HG03064 (cell line): ENCODE data around the gene OXCT2.

Experiments used
- ATAC-seq: cut with Tn5 transposase; IDR thresholded peaks from one replicate; pipeline ENCODE4 v1.9.1; 2021; ENCODE audit warnings: low read depth; ENCODE audit not compliant: unreplicated experiment

OXCT2 gene

GRCh38 chr1:39738622-39739366 is 32.4 kb downstream of the OXCT2 start, which contains the start of gene PPIE:
Gene PPIE (plus strand): TSS chr1:39738882. CDS start chr1:39738901, 19 bp downstream.
- ATAC-seq: peak; percentile 81

DNA sequence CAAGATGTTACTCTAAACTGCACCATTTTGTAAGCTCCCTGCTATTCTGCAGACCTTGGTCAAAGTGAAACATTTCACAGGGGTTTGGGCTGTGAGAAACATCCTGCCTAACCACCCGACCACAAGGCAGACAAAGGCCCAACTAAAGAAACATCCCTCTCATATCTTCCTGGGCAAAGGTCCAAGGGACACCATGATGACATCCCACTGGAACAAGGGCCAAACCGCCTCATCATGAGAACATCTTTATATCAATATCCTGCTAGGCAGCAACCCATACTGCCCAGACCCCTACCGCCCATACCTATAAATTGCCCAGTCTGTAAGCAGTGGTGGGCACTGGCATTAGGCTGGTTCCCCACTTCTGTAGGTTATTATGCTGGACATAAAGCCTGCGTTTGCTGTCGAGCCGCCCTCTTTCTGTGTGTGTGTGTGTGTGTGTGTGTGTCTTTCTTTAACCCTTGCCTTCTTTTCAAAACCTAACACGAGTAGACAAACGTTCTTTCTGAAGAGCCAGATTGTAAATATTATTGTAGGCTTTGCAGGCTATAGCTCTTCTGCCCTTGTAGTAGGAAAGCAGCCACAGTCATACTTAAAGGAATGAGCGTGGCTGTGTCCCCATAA is 33.5 kb downstream of the OXCT2 start:
- no peak for ATAC-seq

DNA sequence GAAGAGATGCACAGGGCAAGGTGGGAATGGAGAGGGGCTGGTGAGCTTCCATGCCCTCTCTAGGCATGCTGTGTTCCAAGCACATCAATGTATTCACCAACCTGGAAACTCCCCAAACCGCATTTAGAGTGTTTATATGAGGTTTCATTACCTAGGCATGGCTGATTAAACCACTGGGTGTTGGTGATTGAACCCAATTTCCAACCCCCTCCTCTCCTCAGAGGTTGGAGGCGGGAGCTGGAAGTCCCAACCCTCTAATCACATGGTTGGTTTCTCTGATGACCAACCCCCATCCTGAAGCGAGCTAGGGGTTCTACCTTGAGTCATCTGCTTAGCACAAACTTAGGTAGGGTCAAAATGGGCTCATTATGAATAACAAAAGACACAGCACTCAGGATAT is 35.4 kb downstream of the OXCT2 start:
- no peak for ATAC-seq

DNA sequence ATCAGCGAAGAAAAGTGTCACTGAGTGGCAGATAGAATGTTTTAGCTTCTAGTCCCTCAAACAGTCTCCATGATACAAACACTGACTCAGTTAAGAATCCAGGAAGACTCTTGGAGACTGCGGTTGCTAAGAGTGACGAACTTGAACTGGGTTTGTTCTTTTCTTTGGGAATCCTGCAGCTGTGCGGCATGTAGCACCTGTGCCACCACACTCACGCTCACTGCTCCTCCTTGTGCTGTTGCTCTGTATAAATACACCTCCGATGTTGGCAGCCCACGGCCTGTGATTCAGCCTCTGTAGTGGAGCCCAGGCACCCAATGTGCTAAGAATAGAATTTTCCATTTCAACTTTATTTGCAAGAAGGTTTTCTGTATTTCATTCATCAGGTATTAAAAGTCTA is 38.0 kb downstream of the OXCT2 start:
- no peak for ATAC-seq

GRCh38 chr1:39732730-39733129 is 38.4 kb downstream of the OXCT2 start:
- no peak for ATAC-seq

DNA sequence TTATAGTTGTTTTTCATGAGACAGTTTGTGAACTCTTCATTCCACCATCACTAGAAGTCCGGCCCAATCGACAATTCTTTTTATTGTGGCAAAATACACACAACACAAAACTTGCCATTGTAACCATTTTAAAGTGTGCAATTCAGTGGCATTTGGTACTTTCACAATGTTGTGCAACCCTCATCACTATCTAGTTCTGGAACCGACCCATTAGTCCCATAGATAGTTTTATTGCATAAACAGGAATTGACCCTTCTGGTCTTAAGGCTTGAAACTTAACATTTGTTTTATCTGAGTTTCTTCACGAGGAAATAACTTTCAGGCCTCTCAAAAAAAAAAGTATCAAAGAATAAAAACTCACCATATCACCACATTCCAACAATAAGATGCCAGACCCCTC is 41.3 kb downstream of the OXCT2 start:
- ATAC-seq: no peak

DNA sequence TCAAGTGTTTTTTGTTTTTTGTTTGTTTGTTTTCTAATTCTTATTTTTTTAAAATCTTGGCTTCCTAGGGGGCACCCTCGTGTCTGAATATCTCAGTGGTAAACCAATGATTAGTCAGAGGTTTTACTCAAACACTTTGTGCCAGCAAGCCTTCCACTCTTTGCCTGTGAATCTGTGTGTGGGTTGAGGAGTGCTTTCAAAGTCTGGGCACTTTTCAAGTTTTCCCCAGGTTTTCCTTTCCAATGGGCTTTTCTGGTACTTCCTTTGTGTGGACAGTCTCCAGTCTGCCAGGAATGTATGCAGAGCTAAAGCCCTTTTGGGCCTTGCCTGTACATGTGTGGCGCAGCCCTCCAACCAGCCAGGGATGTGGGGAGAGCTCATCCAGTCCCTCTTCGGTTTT is 42.1 kb downstream of the OXCT2 start:
- no peak for ATAC-seq

DNA sequence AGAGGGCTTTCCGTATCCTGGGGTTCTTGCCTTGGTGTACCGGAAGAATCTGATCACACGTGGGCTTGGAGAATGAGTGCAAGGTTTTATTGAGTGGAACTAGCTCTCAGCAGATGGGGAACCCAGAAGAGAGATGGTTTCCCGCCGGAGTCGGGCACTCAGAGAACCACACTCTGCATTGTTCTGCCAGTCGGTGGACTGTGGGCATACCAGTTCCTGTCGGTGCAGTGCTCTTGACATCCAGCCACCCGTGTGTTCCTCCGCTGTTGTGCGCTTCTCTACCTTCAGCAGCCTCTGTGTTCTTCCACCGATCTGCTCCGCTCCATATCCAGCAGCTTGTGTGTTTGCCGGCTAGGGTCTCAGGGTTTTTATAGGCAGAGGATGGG is 43.2 kb downstream of the OXCT2 start:
- ATAC-seq: no peak

GRCh38 chr1:39727221-39727931 is 43.8 kb downstream of the OXCT2 start:
- no peak for ATAC-seq

- ATAC-seq: no peak
Measured at GRCh38 chr1:39726600-39726999, 44.5 kb downstream of the OXCT2 start.

DNA sequence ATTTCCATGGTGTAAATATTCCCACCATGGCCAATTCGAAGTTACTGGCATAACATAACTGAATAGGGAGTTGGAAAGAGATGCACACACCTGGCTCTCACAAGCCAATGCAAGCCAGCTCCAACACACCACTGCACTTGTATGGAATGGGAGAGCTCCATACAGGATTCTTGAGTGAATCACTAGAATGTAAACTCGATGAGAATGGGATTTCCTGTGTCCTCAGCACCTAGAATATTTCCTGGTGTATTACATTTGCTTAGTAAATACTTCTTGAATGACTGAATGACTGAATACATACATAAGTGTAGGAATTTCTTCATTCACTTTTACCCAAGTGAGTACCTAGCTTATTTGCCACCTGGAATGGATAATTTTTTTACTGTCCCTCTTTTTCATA is 48.7 kb downstream of the OXCT2 start:
- ATAC-seq: no peak

DNA sequence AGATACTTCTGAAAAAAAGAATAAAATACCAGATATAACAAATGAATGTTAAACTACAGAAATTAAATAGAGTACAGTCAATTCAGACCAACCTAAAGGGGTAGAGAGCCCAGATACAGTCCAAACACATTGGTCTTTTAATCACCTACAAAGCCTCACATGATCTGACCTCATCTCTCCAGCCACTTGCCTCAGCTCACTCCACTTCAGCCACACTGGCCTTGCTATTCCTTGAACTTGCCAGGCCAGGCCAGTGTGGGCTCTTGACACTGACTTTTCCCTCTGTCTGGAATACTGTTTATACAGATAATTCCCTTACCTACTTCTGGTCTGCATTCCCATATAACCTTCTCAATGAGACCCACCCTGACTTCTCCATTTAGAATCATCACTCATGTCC is 49.5 kb downstream of the OXCT2 start:
- ATAC-seq: no peak

- no peak for ATAC-seq
Measured at GRCh38 chr1:39720094-39720999, 50.8 kb downstream of the OXCT2 start.
